ENCODE data around the gene WDR64. TPM values are rescaled to one million over a fixed set of nuclear protein-coding genes. Genes with fewer than 3 reads are reported as not detected.

Gene WDR64
- total and polyA plus RNA-seq, 2 of the 13 experiments (the other 11 are each of a cell fraction or from before 2014, with no cell fraction given) = not detected

DNA sequence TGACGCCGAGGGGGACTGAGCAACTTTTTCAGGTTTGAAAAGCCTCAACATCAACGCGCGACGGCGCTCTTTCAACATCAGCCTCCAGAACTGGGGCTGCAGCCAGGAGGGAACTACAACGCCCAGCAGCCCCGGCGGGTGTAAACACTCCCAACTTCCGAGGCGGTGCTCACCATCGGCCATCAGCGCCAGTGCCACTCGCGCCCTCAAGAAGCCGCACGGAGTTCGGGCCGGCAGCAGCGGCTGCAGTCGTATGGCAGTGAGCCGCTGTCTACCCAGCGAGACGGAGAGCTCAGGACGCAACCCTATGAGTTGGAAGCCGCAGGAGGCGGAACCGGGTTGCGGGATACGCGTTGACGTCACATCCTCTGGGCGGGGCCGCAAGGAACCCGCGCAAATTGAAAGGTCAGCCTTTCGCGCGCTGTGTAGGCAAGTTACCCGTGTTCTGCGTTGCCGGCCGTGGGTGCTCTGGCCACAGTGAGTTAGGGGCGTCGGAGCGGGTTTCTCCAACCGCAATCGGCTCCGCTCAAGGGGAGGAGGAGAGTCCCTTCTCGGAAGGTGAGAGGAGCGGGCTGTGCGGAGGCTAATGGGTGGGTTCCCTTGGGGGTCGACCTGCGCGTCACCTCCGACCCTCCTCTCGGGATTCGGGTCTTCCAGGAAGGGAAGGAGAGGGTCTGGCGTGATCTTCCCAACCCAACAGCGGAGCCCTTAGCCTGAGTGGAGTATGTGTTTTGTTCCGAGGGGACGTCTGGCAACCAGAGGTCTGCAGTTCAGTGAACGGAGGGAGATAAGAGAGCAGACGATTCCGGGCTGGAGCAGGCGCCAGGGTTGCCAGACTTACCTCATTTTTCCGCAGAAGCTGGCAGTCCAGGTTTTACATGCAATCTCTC, 196.0 kb downstream of the WDR64 start, which contains the start of gene EXO1 (continued):
- TF ChIP-seq ZFP36L1 (CRISPR knock-in tag; IDR thresholded peaks at IDR 0.05) (no peak; the same call in 1 of the 2 replicates), SCMH1 (CRISPR knock-in tag; IDR thresholded peaks at IDR 0.05; ENCODE audit: borderline replicate concordance) (no peak), NCOA1 (CRISPR knock-in tag; IDR thresholded peaks at IDR 0.05) (no peak), ZNF446 (CRISPR knock-in tag; IDR thresholded peaks at IDR 0.05) (no peak), BORCS8-MEF2B (CRISPR knock-in tag; IDR thresholded peaks at IDR 0.05) (peak; percentile 91), CHD4 (IDR thresholded peaks at IDR 0.05; ENCODE audit: borderline replicate concordance, low read length) (no peak), RBAK (CRISPR knock-in tag; IDR thresholded peaks at IDR 0.05) (no peak), MTF2 (CRISPR knock-in tag; IDR thresholded peaks at IDR 0.05; ENCODE audit: borderline replicate concordance) (no peak), SETDB1 (CRISPR knock-in tag; IDR thresholded peaks at IDR 0.05; ENCODE audit: borderline replicate concordance) (no peak), ZNF747 (CRISPR knock-in tag; IDR thresholded peaks at IDR 0.05; ENCODE audit: borderline replicate concordance) (0 out of 2 replicates have a peak, but pooled peaks have one; percentile 49), TBP (CRISPR knock-in tag; IDR thresholded peaks at IDR 0.05) (no peak), ZSCAN12 (CRISPR knock-in tag; IDR thresholded peaks at IDR 0.05) (no peak), RARA (CRISPR knock-in tag; IDR thresholded peaks at IDR 0.05) (peak; percentile 27; the same call in 1 of the 2 replicates), ZNF235 (CRISPR knock-in tag; IDR thresholded peaks at IDR 0.05; ENCODE audit: borderline replicate concordance) (peak; percentile 83), ZNF431 (CRISPR knock-in tag; IDR thresholded peaks at IDR 0.05; ENCODE audit: borderline replicate concordance, low read depth) (no peak; the same call in 1 of the 2 replicates)
- TF ChIP-seq, protein P1, sequence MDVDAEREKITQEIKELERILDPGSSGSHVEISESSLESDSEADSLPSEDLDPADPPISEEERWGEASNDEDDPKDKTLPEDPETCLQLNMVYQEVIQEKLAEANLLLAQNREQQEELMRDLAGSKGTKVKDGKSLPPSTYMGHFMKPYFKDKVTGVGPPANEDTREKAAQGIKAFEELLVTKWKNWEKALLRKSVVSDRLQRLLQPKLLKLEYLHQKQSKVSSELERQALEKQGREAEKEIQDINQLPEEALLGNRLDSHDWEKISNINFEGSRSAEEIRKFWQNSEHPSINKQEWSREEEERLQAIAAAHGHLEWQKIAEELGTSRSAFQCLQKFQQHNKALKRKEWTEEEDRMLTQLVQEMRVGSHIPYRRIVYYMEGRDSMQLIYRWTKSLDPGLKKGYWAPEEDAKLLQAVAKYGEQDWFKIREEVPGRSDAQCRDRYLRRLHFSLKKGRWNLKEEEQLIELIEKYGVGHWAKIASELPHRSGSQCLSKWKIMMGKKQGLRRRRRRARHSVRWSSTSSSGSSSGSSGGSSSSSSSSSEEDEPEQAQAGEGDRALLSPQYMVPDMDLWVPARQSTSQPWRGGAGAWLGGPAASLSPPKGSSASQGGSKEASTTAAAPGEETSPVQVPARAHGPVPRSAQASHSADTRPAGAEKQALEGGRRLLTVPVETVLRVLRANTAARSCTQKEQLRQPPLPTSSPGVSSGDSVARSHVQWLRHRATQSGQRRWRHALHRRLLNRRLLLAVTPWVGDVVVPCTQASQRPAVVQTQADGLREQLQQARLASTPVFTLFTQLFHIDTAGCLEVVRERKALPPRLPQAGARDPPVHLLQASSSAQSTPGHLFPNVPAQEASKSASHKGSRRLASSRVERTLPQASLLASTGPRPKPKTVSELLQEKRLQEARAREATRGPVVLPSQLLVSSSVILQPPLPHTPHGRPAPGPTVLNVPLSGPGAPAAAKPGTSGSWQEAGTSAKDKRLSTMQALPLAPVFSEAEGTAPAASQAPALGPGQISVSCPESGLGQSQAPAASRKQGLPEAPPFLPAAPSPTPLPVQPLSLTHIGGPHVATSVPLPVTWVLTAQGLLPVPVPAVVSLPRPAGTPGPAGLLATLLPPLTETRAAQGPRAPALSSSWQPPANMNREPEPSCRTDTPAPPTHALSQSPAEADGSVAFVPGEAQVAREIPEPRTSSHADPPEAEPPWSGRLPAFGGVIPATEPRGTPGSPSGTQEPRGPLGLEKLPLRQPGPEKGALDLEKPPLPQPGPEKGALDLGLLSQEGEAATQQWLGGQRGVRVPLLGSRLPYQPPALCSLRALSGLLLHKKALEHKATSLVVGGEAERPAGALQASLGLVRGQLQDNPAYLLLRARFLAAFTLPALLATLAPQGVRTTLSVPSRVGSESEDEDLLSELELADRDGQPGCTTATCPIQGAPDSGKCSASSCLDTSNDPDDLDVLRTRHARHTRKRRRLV (CRISPR knock-in tag; IDR thresholded peaks at IDR 0.05) = peak; percentile 43; the same call in 1 of the 2 replicates
- TF ChIP-seq, protein P2, sequence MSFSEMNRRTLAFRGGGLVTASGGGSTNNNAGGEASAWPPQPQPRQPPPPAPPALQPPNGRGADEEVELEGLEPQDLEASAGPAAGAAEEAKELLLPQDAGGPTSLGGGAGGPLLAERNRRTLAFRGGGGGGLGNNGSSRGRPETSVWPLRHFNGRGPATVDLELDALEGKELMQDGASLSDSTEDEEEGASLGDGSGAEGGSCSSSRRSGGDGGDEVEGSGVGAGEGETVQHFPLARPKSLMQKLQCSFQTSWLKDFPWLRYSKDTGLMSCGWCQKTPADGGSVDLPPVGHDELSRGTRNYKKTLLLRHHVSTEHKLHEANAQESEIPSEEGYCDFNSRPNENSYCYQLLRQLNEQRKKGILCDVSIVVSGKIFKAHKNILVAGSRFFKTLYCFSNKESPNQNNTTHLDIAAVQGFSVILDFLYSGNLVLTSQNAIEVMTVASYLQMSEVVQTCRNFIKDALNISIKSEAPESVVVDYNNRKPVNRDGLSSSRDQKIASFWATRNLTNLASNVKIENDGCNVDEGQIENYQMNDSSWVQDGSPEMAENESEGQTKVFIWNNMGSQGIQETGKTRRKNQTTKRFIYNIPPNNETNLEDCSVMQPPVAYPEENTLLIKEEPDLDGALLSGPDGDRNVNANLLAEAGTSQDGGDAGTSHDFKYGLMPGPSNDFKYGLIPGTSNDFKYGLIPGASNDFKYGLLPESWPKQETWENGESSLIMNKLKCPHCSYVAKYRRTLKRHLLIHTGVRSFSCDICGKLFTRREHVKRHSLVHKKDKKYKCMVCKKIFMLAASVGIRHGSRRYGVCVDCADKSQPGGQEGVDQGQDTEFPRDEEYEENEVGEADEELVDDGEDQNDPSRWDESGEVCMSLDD (CRISPR knock-in tag; IDR thresholded peaks at IDR 0.05; ENCODE audit: borderline replicate concordance) = 0 out of 2 replicates have a peak, but pooled peaks have one; percentile 14
- TF ChIP-seq, protein P3, sequence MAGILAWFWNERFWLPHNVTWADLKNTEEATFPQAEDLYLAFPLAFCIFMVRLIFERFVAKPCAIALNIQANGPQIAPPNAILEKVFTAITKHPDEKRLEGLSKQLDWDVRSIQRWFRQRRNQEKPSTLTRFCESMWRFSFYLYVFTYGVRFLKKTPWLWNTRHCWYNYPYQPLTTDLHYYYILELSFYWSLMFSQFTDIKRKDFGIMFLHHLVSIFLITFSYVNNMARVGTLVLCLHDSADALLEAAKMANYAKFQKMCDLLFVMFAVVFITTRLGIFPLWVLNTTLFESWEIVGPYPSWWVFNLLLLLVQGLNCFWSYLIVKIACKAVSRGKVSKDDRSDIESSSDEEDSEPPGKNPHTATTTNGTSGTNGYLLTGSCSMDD (CRISPR knock-in tag; IDR thresholded peaks at IDR 0.05) = no peak
- TF ChIP-seq, protein P4, sequence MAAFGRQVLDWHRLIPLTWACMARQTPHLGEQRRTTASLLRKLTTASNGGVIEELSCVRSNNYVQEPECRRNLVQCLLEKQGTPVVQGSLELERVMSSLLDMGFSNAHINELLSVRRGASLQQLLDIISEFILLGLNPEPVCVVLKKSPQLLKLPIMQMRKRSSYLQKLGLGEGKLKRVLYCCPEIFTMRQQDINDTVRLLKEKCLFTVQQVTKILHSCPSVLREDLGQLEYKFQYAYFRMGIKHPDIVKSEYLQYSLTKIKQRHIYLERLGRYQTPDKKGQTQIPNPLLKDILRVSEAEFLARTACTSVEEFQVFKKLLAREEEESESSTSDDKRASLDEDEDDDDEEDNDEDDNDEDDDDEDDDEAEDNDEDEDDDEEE (CRISPR knock-in tag; IDR thresholded peaks at IDR 0.05) = no peak
